ENCODE data around the gene GUK1.

DNA sequence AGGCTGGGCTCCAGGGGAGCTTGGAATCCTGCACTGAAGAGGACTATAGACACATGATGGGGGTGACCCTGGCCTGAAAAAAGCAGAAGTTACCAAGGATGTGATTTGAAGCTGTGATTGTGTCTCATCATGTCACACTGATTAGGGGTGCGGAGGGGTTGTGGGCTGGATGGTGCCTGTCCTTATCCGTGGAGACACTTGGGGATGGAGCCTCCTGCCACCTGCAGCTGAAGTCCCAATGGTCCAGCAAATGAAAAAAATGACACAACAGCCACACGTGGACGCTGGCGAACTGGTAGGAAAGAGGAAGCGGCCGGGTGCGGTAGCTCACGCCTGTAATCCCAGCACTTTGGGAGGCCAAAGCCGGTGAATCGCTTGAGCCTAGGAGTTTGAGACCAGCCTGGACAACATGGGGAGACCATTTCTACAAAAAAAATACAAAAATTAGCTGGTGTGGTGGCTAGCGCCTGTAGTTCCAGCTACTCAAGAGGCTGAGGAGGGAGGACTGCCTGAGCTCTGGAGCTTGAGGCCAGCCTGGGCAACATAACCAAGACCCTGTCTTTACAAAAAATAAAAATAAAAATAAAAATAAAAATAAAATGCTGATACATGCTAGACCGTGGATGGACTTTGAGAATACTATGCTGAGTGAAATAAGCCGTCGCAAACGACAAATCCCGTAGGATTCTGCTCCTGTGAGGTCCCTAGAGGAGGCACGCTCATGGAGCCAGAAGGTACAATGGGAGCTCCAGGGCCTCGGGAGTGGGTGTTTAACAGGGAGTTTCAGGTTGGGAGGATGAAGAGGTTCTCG is 24.7 kb downstream of the GUK1 start:
- TF ChIP-seq, protein P1, sequence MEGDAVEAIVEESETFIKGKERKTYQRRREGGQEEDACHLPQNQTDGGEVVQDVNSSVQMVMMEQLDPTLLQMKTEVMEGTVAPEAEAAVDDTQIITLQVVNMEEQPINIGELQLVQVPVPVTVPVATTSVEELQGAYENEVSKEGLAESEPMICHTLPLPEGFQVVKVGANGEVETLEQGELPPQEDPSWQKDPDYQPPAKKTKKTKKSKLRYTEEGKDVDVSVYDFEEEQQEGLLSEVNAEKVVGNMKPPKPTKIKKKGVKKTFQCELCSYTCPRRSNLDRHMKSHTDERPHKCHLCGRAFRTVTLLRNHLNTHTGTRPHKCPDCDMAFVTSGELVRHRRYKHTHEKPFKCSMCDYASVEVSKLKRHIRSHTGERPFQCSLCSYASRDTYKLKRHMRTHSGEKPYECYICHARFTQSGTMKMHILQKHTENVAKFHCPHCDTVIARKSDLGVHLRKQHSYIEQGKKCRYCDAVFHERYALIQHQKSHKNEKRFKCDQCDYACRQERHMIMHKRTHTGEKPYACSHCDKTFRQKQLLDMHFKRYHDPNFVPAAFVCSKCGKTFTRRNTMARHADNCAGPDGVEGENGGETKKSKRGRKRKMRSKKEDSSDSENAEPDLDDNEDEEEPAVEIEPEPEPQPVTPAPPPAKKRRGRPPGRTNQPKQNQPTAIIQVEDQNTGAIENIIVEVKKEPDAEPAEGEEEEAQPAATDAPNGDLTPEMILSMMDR (IDR thresholded peaks at IDR 0.05) = no peak
- TF ChIP-seq POLR2A (IDR thresholded peaks at IDR 0.05) = no peak
